ENCODE data around the gene IRF1.

IRF1 gene

GRCh38 chr5:132490484-132491367 is at the start of gene IRF1:
Gene IRF1 (minus strand): TSS chr5:132490773. CDS start chr5:132489478, 1,295 bp downstream.
- no peak for TF ChIP-seq GATA3 (IDR thresholded peaks at IDR 0.05; ENCODE audit: low read depth, low read length)
- no peak for TF ChIP-seq GATA2 (IDR thresholded peaks at IDR 0.05; ENCODE audit: low read depth, low read length)

- TF ChIP-seq GATA3 (IDR thresholded peaks at IDR 0.05; ENCODE audit: low read depth, low read length) (no peak), GATA2 (IDR thresholded peaks at IDR 0.05; ENCODE audit: low read depth, low read length) (no peak)
Measured at GRCh38 chr5:132540149-132540548, 49.6 kb upstream of the IRF1 start.

GRCh38 chr5:132539716-132540115 is 49.1 kb upstream of the IRF1 start:
- TF ChIP-seq GATA2 (IDR thresholded peaks at IDR 0.05; ENCODE audit: low read depth, low read length) (no peak), GATA3 (IDR thresholded peaks at IDR 0.05; ENCODE audit: low read depth, low read length) (no peak)

GRCh38 chr5:132530946-132531345 is 40.4 kb upstream of the IRF1 start:
- TF ChIP-seq GATA3 (IDR thresholded peaks at IDR 0.05; ENCODE audit: low read depth, low read length) (no peak), GATA2 (IDR thresholded peaks at IDR 0.05; ENCODE audit: low read depth, low read length) (no peak)

GRCh38 chr5:132528866-132529634 is 38.5 kb upstream of the IRF1 start:
- TF ChIP-seq GATA2 (IDR thresholded peaks at IDR 0.05; ENCODE audit: low read depth, low read length), result no peak
- TF ChIP-seq GATA3 (IDR thresholded peaks at IDR 0.05; ENCODE audit: low read depth, low read length), result no peak

GRCh38 chr5:132528021-132528420 is 37.4 kb upstream of the IRF1 start:
- no peak for TF ChIP-seq GATA3 (IDR thresholded peaks at IDR 0.05; ENCODE audit: low read depth, low read length)
- TF ChIP-seq GATA2 (IDR thresholded peaks at IDR 0.05; ENCODE audit: low read depth, low read length), result no peak

- TF ChIP-seq GATA3 (IDR thresholded peaks at IDR 0.05; ENCODE audit: low read depth, low read length), result no peak
Measured at GRCh38 chr5:132526974-132527564, 36.5 kb upstream of the IRF1 start.

GRCh38 chr5:132526290-132526973 is 35.9 kb upstream of the IRF1 start:
- no peak for TF ChIP-seq GATA2 (IDR thresholded peaks at IDR 0.05; ENCODE audit: low read depth, low read length)
- TF ChIP-seq GATA3 (IDR thresholded peaks at IDR 0.05; ENCODE audit: low read depth, low read length), result no peak

- TF ChIP-seq GATA3 (IDR thresholded peaks at IDR 0.05; ENCODE audit: low read depth, low read length) (no peak), GATA2 (IDR thresholded peaks at IDR 0.05; ENCODE audit: low read depth, low read length) (no peak)
Measured at GRCh38 chr5:132525299-132525724, 34.7 kb upstream of the IRF1 start.

- TF ChIP-seq GATA2 (IDR thresholded peaks at IDR 0.05; ENCODE audit: low read depth, low read length) (no peak), GATA3 (IDR thresholded peaks at IDR 0.05; ENCODE audit: low read depth, low read length) (no peak)
Measured at GRCh38 chr5:132510076-132510475, 19.5 kb upstream of the IRF1 start.

- no peak for TF ChIP-seq GATA3 (IDR thresholded peaks at IDR 0.05; ENCODE audit: low read depth, low read length)
Measured at GRCh38 chr5:132506094-132506692, 15.6 kb upstream of the IRF1 start.

GRCh38 chr5:132505641-132506040 is 15.1 kb upstream of the IRF1 start:
- TF ChIP-seq GATA3 (IDR thresholded peaks at IDR 0.05; ENCODE audit: low read depth, low read length) (no peak), GATA2 (IDR thresholded peaks at IDR 0.05; ENCODE audit: low read depth, low read length) (no peak)

- TF ChIP-seq GATA3 (IDR thresholded peaks at IDR 0.05; ENCODE audit: low read depth, low read length) (no peak), GATA2 (IDR thresholded peaks at IDR 0.05; ENCODE audit: low read depth, low read length) (no peak)
Measured at GRCh38 chr5:132504746-132505145, 14.2 kb upstream of the IRF1 start.

All from SH-SY5Y (cell line).